ENCODE measurements around the gene AAGAB. TPM values are rescaled to one million over a fixed set of nuclear protein-coding genes. Genes with fewer than 3 reads are reported as not detected.
A peak's percentile ranks its signal among the peaks of the same experiment; 100 is the strongest.

AAGAB gene, protein sequence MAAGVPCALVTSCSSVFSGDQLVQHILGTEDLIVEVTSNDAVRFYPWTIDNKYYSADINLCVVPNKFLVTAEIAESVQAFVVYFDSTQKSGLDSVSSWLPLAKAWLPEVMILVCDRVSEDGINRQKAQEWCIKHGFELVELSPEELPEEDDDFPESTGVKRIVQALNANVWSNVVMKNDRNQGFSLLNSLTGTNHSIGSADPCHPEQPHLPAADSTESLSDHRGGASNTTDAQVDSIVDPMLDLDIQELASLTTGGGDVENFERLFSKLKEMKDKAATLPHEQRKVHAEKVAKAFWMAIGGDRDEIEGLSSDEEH
- total RNA-seq (41.6 and 55.8 TPM in 2 replicates), polyA plus RNA-seq (53.8 and 62.5 TPM in 2 replicates), polyA minus RNA-seq (ENCODE audit: low replicate concordance) (18.3 and 26.3 TPM in 2 replicates)
- polyA plus RNA-seq (2012): 41.1 and 43.4 TPM in 2 replicates

GRCh38 chr15:67254238-67255175 lies at the start of gene AAGAB, which contains the start of gene IQCH:
TSS of gene AAGAB (minus strand) at chr15:67254661. CDS start at chr15:67254631, 30 bp downstream.
TSS of gene IQCH (plus strand) at chr15:67254786. CDS start at chr15:67254897, 111 bp downstream.
- peak within 1 kb of the TSS; percentile 81 to 99 (median 94) for H3K4me3 ChIP-seq (replicated peaks in 1 of 4; ENCODE audit: control extremely low read depth in 1 of 4, insufficient read depth in 1 of 4, low read depth in 3 of 4, low read length in 4 of 4)
- H3K36me3 ChIP-seq (ENCODE audit: control insufficient read depth, insufficient read depth, low read length): no peaks in the 10 kb centered on the region
- peak within 1 kb of the TSS; percentile 95 for H3K9ac ChIP-seq (ENCODE audit: insufficient read depth, low read length)
- peak within 1 kb of the TSS; percentile 100 for H3K27ac ChIP-seq (ENCODE audit: insufficient read depth, low read length)
- H2AFZ ChIP-seq (ENCODE audit: low read length): peak within 1 kb of the TSS; percentile 92
- peaks cover 39% of the 10 kb centered on the region for H3K79me2 ChIP-seq (ENCODE audit: control insufficient read depth, insufficient read depth, low read length)
- H3K4me1 ChIP-seq (ENCODE audit: control insufficient read depth, extremely low read depth, insufficient read depth, low read length): peaks cover 2% of the 10 kb centered on the region
- no peaks in the 10 kb centered on the region for H3K9me3 ChIP-seq (ENCODE audit: control insufficient read depth, insufficient read depth, low read depth, low read length)
- DNase-seq (ENCODE audit: low read depth in 2 of 2): peak; percentile 97 to 99
- TF ChIP-seq CTCF (conservative IDR thresholded peaks at IDR 0.05 in 1 of 2, IDR thresholded peaks at IDR 0.05 in 1 of 2; ENCODE audit: low read depth in 1 of 2, low read length in 2 of 2) (no peak), EZH2 (IDR thresholded peaks at IDR 0.05; ENCODE audit: low read length, missing control alignments) (no peak)
- peak within 1 kb of the TSS; percentile 95 for H3K4me2 ChIP-seq (ENCODE audit: extremely low read depth, insufficient read depth, low read length)
- no peaks in the 10 kb centered on the region for H3K27me3 ChIP-seq (ENCODE audit: control insufficient read depth, insufficient read depth, low read length)
- no peaks in the 10 kb centered on the region for H4K20me1 ChIP-seq (ENCODE audit: control insufficient read depth, extremely low read depth, insufficient read depth, low read length)

GRCh38 chr15:67303490-67304363 lies 49.3 kb upstream of the AAGAB start:
- Histone ChIP-seq H3K9ac (ENCODE audit: insufficient read depth, low read length) (no peak overlapping the region), H2AFZ (ENCODE audit: low read length) (no peak overlapping the region), H3K27me3 (ENCODE audit: control insufficient read depth, insufficient read depth, low read length) (no peaks in the 10 kb centered on the region), H4K20me1 (ENCODE audit: control insufficient read depth, extremely low read depth, insufficient read depth, low read length) (no peaks in the 10 kb centered on the region), H3K9me3 (ENCODE audit: control insufficient read depth, insufficient read depth, low read depth, low read length) (no peaks in the 10 kb centered on the region), H3K27ac (ENCODE audit: insufficient read depth, low read length) (no peak overlapping the region), H3K4me1 (ENCODE audit: control insufficient read depth, extremely low read depth, insufficient read depth, low read length) (peaks cover 2% of the 10 kb centered on the region), H3K79me2 (ENCODE audit: control insufficient read depth, insufficient read depth, low read length) (no peaks in the 10 kb centered on the region), H3K4me3 (replicated peaks in 1 of 4; ENCODE audit: control extremely low read depth in 1 of 4, insufficient read depth in 1 of 4, low read depth in 3 of 4, low read length in 4 of 4) (no peak overlapping the region), H3K4me2 (ENCODE audit: extremely low read depth, insufficient read depth, low read length) (no peak overlapping the region), H3K36me3 (ENCODE audit: control insufficient read depth, insufficient read depth, low read length) (no peaks in the 10 kb centered on the region)
- peak; percentile 32 to 62 for DNase-seq (ENCODE audit: low read depth in 2 of 2)
- TF ChIP-seq CTCF (conservative IDR thresholded peaks at IDR 0.05 in 1 of 2, IDR thresholded peaks at IDR 0.05 in 1 of 2; ENCODE audit: low read depth in 1 of 2, low read length in 2 of 2) (peak; percentile 35), EZH2 (IDR thresholded peaks at IDR 0.05; ENCODE audit: low read length, missing control alignments) (no peak)

All from fibroblast of lung (primary cell).